ENCODE data around the gene PMIS2.

The PMIS2 gene

DNA sequence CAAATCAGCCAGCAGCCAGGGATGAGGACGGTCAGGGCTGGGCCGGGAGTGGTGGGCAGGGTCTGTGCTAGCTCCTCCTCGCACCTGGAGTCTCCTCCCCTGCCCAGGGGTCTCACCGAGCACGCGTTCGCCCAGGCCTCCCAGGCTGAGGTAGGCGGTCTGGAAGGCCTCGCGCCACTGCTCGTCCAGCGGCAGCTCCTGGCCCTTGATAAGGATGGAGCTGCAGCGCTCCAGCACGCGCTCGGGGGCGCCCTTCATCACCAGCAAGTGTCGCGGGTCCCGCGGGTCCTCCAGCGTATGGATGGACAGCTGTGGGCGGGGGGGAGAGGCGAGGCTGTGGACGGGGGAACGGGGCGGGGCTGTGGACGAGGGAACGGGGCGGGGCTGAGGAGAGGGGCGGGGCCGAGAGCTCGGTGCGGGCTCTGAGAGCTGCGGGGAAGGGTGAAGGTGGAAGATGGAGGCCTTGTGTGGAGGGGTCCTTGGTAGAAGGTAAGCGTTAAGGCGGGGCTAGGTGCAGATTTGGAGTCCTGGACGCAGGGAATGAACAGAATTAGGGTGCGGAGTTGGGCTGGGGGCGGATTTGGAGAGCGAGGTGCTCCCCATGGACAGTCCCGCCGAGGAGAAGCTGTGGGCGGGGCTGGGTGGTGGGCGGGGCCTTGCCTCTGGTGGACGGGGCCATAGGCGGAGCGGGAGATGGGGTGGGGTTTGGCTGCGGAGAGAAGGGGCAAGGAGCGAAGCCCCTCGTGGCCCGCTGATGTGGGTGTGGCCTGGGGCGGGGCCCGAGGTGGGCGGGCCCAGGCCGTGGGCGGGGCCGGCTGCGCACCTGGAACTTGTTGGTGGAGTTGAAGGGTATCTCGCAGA, 28.2 kb upstream of the PMIS2 start:
- H3K27me3 ChIP-seq (ENCODE audit: control insufficient read depth, insufficient read depth, low read length), result peaks cover 39% of the 10 kb centered on the region
- H3K9ac ChIP-seq (ENCODE audit: low read depth, low read length), result peak overlapping the region; percentile 24
- H3K36me3 ChIP-seq (ENCODE audit: control insufficient read depth, insufficient read depth, low read length), result no peaks in the 10 kb centered on the region
- H3K9me3 ChIP-seq (ENCODE audit: control insufficient read depth, insufficient read depth, low read length), result no peaks in the 10 kb centered on the region
- peaks cover 3% of the 10 kb centered on the region for H3K4me1 ChIP-seq (ENCODE audit: control insufficient read depth, insufficient read depth, low read length)
- peak overlapping the region; percentile 88 for H3K4me3 ChIP-seq (ENCODE audit: low read depth, low read length)

DNA sequence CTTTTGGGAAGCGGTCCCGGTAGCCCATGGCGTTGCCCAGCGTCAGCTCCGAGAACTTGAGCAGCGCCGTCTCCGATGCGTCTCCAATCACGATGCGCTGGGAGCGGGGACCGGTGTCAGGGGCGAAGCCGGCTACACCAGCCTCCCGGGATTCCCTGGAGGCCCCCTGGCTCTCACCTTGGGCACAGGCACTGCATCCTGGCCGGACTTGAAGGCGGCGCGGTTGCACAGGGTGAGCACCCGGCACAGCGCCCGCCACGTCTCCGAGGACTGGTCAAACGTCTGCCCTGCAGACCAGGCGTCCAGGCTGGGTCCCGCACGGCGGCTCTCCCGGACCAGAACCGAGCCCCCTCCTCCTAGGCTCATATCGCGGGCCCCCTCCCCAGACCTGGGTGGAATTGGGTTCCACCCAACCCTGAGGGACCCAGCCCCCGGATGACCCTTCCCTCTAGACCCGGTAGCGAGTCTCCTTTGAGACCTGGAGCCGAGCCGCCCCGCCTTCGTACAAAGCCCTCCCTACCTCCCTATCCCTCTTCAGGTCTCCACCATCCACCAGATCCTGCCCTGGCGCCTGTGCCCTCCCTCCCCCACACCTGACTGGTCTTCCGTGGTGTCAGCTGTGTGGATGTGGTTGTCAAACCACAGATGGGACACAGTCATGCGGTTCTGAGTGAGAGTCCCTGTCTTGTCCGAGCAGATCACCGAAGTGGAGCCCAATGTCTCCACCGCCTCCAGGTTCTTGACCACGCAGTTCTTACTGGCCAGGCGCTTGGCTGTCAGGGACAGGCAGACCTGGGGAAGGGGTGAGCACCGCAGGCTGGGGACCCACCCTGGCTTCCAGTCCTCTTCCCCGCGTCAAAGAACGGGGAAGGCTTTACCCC, 27.3 kb upstream of the PMIS2 start:
- H3K4me3 ChIP-seq (ENCODE audit: low read depth, low read length), result peak overlapping the region; percentile 67
- peaks cover 3% of the 10 kb centered on the region for H3K4me1 ChIP-seq (ENCODE audit: control insufficient read depth, insufficient read depth, low read length)
- no peak overlapping the region for H3K9ac ChIP-seq (ENCODE audit: low read depth, low read length)
- H3K9me3 ChIP-seq (ENCODE audit: control insufficient read depth, insufficient read depth, low read length), result no peaks in the 10 kb centered on the region
- peaks cover 39% of the 10 kb centered on the region for H3K27me3 ChIP-seq (ENCODE audit: control insufficient read depth, insufficient read depth, low read length)
- no peaks in the 10 kb centered on the region for H3K36me3 ChIP-seq (ENCODE audit: control insufficient read depth, insufficient read depth, low read length)

DNA sequence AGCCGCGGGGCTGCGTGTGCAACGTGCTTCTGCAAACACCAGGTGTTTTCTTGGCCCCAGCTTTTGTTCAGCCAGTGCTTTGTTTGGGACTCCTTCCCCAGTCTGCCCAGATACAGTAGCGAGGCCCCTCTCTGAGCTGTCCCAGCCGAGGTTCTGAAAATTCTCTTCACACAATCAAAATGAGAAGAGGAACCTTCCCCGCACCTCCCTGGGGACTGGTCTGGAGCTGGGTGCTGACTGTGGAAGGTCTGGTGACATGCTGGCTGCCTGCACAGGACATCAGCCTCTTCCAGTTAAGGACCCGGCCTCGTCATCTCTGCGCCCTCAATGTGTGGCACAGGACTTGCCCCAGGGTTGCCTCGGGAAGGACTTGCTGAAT, 26.7 kb upstream of the PMIS2 start:
- no peaks in the 10 kb centered on the region for H3K9me3 ChIP-seq (ENCODE audit: control insufficient read depth, insufficient read depth, low read length)
- H3K27me3 ChIP-seq (ENCODE audit: control insufficient read depth, insufficient read depth, low read length), result peaks cover 39% of the 10 kb centered on the region
- peak overlapping the region; percentile 67 for H3K4me3 ChIP-seq (ENCODE audit: low read depth, low read length)
- no peak overlapping the region for H3K9ac ChIP-seq (ENCODE audit: low read depth, low read length)
- peaks cover 3% of the 10 kb centered on the region for H3K4me1 ChIP-seq (ENCODE audit: control insufficient read depth, insufficient read depth, low read length)
- H3K36me3 ChIP-seq (ENCODE audit: control insufficient read depth, insufficient read depth, low read length), result no peaks in the 10 kb centered on the region

GRCh38 chr19:35559781-35560180, 26.2 kb upstream of the PMIS2 start:
- Histone ChIP-seq H3K27me3 (ENCODE audit: control insufficient read depth, insufficient read depth, low read length) (peaks cover 39% of the 10 kb centered on the region), H3K4me3 (ENCODE audit: low read depth, low read length) (no peak overlapping the region), H3K9ac (ENCODE audit: low read depth, low read length) (no peak overlapping the region), H3K36me3 (ENCODE audit: control insufficient read depth, insufficient read depth, low read length) (no peaks in the 10 kb centered on the region), H3K9me3 (ENCODE audit: control insufficient read depth, insufficient read depth, low read length) (no peaks in the 10 kb centered on the region), H3K4me1 (ENCODE audit: control insufficient read depth, insufficient read depth, low read length) (peaks cover 3% of the 10 kb centered on the region)

- Histone ChIP-seq H3K27me3 (ENCODE audit: control insufficient read depth, insufficient read depth, low read length) (peaks cover 39% of the 10 kb centered on the region), H3K4me3 (ENCODE audit: low read depth, low read length) (no peak overlapping the region), H3K36me3 (ENCODE audit: control insufficient read depth, insufficient read depth, low read length) (no peaks in the 10 kb centered on the region), H3K9me3 (ENCODE audit: control insufficient read depth, insufficient read depth, low read length) (no peaks in the 10 kb centered on the region), H3K9ac (ENCODE audit: low read depth, low read length) (no peak overlapping the region), H3K4me1 (ENCODE audit: control insufficient read depth, insufficient read depth, low read length) (peaks cover 3% of the 10 kb centered on the region)
Observed at GRCh38 chr19:35560271-35560670, 25.7 kb upstream of the PMIS2 start.

GRCh38 chr19:35560677-35561076, 25.3 kb upstream of the PMIS2 start:
- no peak overlapping the region for H3K4me3 ChIP-seq (ENCODE audit: low read depth, low read length)
- H3K9ac ChIP-seq (ENCODE audit: low read depth, low read length), result no peak overlapping the region
- H3K36me3 ChIP-seq (ENCODE audit: control insufficient read depth, insufficient read depth, low read length), result no peaks in the 10 kb centered on the region
- H3K9me3 ChIP-seq (ENCODE audit: control insufficient read depth, insufficient read depth, low read length), result no peaks in the 10 kb centered on the region
- peaks cover 38% of the 10 kb centered on the region for H3K27me3 ChIP-seq (ENCODE audit: control insufficient read depth, insufficient read depth, low read length)
- peaks cover 3% of the 10 kb centered on the region for H3K4me1 ChIP-seq (ENCODE audit: control insufficient read depth, insufficient read depth, low read length)

DNA sequence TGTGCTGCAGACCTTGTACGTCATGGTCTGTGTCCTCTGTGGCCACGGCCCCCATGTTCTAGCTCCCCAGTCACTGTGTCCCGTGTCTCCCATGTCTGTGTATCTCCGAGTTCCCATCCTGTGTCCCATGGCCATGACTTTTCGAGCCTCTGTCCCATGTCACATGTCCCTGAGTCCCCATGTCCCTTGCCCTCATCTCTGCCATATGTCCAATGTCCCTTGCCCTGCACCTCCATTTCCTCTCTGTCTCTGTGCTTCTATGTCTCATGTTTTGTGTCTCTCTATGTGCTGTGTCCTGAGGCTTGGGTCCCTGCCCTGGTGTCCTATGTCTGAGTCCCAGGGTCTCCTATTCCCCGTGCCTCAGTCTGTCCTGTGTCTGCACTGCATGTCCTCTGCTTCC, 24.5 kb upstream of the PMIS2 start:
- Histone ChIP-seq H3K9me3 (ENCODE audit: control insufficient read depth, insufficient read depth, low read length) (no peaks in the 10 kb centered on the region), H3K4me3 (ENCODE audit: low read depth, low read length) (no peak overlapping the region), H3K36me3 (ENCODE audit: control insufficient read depth, insufficient read depth, low read length) (no peaks in the 10 kb centered on the region), H3K9ac (ENCODE audit: low read depth, low read length) (no peak overlapping the region), H3K27me3 (ENCODE audit: control insufficient read depth, insufficient read depth, low read length) (peaks cover 30% of the 10 kb centered on the region), H3K4me1 (ENCODE audit: control insufficient read depth, insufficient read depth, low read length) (peaks cover 3% of the 10 kb centered on the region)

DNA sequence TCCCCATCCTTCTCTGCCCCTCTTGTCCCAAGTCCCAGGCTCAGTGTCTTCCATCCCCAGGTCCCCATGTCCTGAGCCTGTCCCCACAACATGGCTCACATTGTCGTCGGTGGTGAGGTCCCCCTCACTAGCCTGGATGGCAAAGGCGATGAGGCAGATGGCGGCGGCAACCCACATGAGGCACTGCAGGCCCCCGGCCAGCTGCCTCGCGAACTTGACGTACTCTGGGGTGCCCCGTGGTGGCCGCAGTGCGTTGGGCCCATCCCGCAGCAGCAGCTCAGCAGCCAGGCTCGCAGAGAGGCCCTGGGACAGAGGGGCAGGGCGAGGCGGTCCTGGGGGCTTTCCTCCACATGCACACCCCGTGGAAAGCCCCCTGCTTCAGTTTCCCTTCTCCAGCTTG, 23.6 kb upstream of the PMIS2 start:
- no peaks in the 10 kb centered on the region for H3K9me3 ChIP-seq (ENCODE audit: control insufficient read depth, insufficient read depth, low read length)
- H3K4me3 ChIP-seq (ENCODE audit: low read depth, low read length), result no peak overlapping the region
- H3K27me3 ChIP-seq (ENCODE audit: control insufficient read depth, insufficient read depth, low read length), result peaks cover 21% of the 10 kb centered on the region
- no peak overlapping the region for H3K9ac ChIP-seq (ENCODE audit: low read depth, low read length)
- H3K4me1 ChIP-seq (ENCODE audit: control insufficient read depth, insufficient read depth, low read length), result no peaks in the 10 kb centered on the region
- H3K36me3 ChIP-seq (ENCODE audit: control insufficient read depth, insufficient read depth, low read length), result no peaks in the 10 kb centered on the region

DNA sequence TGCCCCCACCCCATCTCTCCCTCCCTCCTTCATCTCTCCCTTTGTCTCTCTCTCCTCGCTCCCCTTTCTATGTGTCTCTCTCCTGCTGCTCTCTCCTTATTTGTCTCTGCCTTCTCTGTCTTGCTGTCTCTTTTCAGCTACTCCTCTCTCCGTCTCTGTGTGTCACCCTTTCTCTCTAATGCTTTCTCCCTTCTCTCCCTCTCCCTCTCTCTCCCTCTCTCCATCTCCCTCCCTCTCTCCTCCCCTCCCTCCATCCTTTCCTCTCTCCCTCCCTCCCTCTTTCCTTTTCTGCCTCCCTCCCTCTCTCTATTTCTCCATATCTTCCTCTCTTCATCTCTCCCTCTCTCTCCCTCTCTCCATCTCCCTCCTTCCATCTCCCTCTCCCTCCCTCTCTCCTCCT, 23.2 kb upstream of the PMIS2 start:
- Histone ChIP-seq H3K27me3 (ENCODE audit: control insufficient read depth, insufficient read depth, low read length) (peaks cover 21% of the 10 kb centered on the region), H3K36me3 (ENCODE audit: control insufficient read depth, insufficient read depth, low read length) (no peaks in the 10 kb centered on the region), H3K4me1 (ENCODE audit: control insufficient read depth, insufficient read depth, low read length) (no peaks in the 10 kb centered on the region), H3K9ac (ENCODE audit: low read depth, low read length) (no peak overlapping the region), H3K9me3 (ENCODE audit: control insufficient read depth, insufficient read depth, low read length) (no peaks in the 10 kb centered on the region), H3K4me3 (ENCODE audit: low read depth, low read length) (no peak overlapping the region)

DNA sequence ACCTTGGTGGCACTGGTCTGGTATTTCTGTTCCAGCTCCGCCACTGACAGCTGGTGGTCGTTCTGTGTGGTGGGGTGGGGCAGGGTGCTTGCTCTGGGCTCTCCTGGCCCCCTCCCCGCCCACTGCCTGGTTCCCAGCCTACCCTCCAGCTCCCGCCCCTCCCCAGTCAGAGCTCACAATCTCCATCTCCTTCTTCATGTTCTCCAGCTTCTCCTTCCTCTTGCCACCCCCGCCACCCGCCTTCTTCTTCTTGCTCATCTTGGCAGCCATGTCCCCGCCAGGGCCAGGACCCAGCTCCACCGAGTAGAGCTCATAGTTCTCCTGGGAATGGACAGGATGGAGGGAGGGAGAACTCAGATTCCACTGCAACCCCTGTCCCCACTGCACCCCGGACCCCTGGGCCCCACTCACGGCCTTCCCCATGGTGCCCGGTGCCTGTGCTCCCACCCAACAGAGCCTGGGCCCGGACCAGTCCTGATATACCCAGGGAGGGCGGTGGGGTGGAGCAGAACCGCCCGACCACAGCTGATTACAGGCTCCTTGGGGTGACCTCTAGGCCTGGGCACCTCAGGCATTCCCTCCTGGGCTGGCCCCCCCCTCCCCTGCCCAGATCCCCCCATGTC, 22.7 kb upstream of the PMIS2 start, which contains the start of gene ATP4A:
TSS of gene ATP4A (minus strand) at position 452 of the 623 bp plus-strand sequence. CDS start at position 423, 29 bp downstream.
- no peaks in the 10 kb centered on the region for H3K9me3 ChIP-seq (ENCODE audit: control insufficient read depth, insufficient read depth, low read length)
- peaks cover 21% of the 10 kb centered on the region for H3K27me3 ChIP-seq (ENCODE audit: control insufficient read depth, insufficient read depth, low read length)
- H3K9ac ChIP-seq (ENCODE audit: low read depth, low read length), result no peak within 1 kb of the TSS
- H3K36me3 ChIP-seq (ENCODE audit: control insufficient read depth, insufficient read depth, low read length), result no peaks in the 10 kb centered on the region
- no peak within 1 kb of the TSS for H3K4me3 ChIP-seq (ENCODE audit: low read depth, low read length)
- no peaks in the 10 kb centered on the region for H3K4me1 ChIP-seq (ENCODE audit: control insufficient read depth, insufficient read depth, low read length)

GRCh38 chr19:35565016-35565856, 20.7 kb upstream of the PMIS2 start:
- H3K4me3 ChIP-seq (ENCODE audit: low read depth, low read length), result no peak overlapping the region
- no peaks in the 10 kb centered on the region for H3K4me1 ChIP-seq (ENCODE audit: control insufficient read depth, insufficient read depth, low read length)
- no peaks in the 10 kb centered on the region for H3K36me3 ChIP-seq (ENCODE audit: control insufficient read depth, insufficient read depth, low read length)
- peaks cover 5% of the 10 kb centered on the region for H3K27me3 ChIP-seq (ENCODE audit: control insufficient read depth, insufficient read depth, low read length)
- no peak overlapping the region for H3K9ac ChIP-seq (ENCODE audit: low read depth, low read length)
- H3K9me3 ChIP-seq (ENCODE audit: control insufficient read depth, insufficient read depth, low read length), result no peaks in the 10 kb centered on the region
